Cortex of kidney (tissue), 1 donor: ENCODE results near the gene NGEF.
"Not testable (repeated sequence)": the region's sequence is repeated elsewhere in the genome, so short reads cannot be mapped to it uniquely, and the experiment has no call there.

Experiments
- DNase-seq: peaks from one replicate; lab custom pipeline; 2025; lab: John Stamatoyannopoulos, UW

NGEF gene

GRCh38 chr2:232927793-232928550 lies 85.1 kb downstream of the NGEF start:
- no peak for DNase-seq

DNA sequence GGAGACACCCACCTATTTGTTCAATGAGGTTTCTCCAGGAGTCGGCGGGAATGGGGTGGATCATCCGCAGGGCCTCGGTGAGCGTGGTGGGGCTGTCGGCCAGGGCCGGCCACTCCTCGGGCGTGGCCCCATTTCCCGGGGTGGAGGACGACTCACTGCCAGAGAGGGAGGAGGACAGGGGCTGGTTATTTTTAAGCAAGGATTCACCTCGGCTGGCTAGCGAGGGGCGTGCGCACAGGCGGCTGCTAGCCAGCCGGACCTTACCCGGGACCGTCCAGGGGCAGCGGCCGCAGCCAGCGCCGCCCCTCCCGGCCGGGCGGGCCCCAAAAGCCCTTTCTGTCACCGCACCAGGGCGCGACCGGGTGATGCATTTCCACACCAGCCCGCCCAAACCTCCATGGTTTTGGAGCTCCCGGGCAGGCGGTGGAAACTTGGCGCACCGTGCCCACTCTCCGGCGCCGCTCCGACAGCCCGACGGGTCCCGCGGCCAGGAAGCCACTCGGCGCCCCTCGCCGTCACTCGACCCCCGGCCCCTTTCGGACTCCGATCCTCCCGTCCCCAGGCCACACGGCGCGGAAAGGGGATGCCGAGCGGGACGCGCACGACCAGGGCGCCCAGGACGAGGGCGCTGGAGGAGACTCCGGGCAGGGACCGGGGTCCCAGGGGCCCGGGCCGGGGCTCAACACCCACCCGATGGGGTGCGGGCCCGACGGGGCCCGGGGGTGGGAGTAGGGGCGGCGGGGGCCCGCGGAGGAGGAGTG lies 85.8 kb downstream of the NGEF start:
- DNase-seq = no peak

- DNase-seq = no peak
These were observed 86.6 kb downstream of the NGEF start for GRCh38 chr2:232926431-232926939.

DNA sequence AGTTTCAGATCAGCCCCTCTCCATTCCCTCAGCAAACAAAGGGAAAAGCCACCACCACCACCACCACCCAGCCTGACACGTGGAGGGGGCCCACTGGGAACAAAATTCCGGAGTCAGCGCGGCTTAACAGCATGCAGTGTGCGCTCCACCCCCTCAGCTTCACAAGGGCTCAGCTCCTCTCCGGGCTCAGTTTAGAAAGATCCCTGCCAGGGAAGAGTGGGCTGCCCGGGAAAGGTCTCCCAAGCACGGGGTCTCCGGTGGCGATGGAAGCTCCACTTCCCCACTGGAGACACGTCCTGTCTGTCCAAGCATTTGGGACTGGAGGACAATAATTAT lies 87.3 kb downstream of the NGEF start:
- DNase-seq = no peak

- DNase-seq = no peak
These were observed 87.8 kb downstream of the NGEF start for GRCh38 chr2:232925153-232925820.

DNA sequence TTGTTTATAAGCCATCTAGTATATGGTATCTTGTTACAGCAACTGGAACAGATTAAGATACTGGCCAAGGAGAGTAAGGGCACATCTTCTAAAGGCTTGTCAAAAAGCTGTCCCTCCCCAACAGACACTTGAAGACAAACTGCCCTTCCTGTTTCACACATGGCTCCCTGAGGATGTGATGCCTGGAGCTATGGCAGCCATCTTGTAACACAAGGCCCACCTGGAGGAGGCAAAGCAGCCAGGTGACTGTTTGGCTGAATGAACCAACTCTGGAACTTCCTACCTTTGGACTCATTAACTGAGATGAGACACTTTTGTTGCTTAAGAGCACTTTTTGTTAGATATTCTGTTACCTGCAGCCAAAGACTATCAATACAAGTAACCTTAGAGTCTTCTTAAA lies 88.6 kb downstream of the NGEF start:
- no peak for DNase-seq

DNA sequence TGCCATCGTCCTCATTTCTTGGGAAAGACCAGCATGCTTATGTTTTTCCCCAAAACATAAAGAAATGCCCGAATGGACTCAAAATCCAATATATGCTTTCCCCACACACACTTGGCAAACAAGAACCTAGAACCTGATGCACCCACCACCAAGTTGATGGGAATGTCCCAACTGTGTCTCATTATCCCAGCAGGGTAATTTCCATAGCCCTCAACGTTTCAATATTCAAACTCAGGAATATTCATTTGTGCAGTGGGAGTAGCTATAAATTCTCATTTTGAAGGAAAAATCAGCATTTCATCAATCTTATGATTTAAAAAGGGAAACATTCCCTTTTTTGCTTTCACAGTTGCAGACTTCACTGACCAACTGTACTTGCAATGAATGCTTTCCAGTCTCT lies 92.3 kb downstream of the NGEF start:
- no peak for DNase-seq

DNA sequence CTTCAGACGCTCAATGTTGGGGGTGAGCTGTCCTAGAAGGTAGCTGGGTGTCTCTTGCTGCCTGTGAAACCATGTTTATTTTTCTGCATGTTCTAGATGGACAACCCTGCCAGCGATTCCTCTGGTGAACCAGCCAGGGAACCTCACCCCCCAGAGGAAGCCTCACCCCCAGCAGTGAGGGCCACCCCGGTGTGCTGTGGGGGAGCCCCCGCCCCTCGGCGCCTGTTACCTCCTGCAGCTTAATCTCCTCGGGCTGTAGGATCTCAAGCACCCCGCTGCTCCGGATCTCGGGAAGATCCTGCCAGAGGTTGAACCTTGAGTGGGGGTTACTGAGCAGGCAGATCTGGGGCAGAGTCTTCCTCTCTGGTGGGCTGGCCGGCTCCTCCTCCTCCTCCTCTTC lies 93.0 kb downstream of the NGEF start:
- DNase-seq = no peak

- DNase-seq = no peak
These were observed 93.9 kb downstream of the NGEF start for GRCh38 chr2:232919141-232919540.

DNA sequence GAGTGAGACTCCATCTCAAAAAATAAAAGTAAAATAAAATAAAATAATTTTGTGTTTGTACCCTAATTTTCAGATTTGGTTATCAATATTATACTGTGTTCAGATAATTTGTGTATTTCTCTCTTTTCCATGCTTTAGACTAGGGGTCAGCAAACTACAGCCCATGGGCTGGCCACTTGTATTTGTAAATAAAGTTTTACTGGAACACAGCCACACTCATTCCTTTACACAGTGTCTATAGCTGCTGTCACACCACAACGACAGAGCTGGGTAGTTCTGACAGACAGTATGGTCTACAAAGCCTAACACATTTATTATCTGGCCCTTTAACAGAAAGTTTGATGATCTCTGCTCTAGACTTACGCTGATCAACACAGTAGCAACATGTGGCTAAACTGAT lies 99.2 kb downstream of the NGEF start:
- DNase-seq = no peak

GRCh38 chr2:232911712-232912277 lies 101.3 kb downstream of the NGEF start:
- DNase-seq = no peak

DNA sequence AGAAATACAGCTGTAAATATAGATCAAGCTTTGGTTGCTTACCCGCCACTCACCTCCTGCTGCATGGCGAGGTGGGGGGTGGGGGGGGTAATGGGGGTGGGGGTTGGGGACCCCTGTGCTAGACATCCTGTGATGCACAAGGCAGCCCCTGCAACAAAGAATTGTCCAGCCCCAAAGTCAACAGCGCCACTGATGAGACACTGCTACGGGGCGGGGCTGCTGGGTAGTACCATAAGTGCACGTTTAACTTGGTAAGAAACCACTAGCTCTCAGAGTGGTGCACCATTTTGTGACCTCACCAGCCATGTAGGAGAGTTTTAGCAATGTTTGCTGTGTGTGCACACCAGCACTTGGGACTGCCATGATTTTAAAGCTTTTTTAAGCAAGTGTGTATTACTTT lies 102.7 kb downstream of the NGEF start:
- DNase-seq = no peak

DNA sequence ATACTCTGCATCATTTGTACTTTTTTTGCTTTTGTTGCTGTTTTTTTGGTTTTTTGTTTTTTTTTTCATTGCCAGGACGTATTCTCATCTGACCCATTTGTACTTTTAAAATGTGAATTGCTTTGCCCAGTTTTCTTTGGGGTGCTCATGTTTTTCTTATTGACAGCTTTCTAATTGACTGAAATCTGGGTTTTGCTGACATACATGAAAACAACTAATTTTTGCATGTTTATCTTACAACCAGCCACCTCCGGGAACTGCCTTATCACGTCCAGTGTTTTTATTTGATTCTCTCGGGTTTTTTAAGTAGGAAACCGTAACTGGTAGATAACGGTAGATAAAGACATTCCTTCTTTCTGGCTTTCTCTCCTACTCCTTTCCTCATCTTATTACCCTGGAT lies 104.4 kb downstream of the NGEF start:
- no peak for DNase-seq

DNA sequence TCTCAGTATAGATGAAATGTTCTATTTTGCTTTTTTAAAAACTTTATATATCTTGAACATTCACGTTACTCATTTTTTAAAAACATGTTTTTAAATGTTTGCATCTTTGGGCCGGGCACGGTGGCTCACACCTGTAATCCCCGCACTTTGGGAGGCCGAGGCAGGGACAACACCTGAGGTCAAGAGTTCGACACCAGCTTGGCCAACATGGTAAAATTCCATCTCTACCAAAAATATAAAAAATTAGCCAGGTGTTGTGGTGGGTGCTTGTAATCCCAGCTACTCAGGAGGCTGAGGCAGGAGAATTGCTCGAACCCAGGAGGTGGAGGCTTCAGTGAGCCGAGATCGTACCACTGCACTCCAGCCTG lies 105.4 kb downstream of the NGEF start:
- not testable (repeated sequence) for DNase-seq

GRCh38 chr2:232906867-232907717 lies 106.0 kb downstream of the NGEF start:
- DNase-seq = not testable (repeated sequence)

- no peak for DNase-seq
These were observed 109.1 kb downstream of the NGEF start for GRCh38 chr2:232903989-232904388.

DNA sequence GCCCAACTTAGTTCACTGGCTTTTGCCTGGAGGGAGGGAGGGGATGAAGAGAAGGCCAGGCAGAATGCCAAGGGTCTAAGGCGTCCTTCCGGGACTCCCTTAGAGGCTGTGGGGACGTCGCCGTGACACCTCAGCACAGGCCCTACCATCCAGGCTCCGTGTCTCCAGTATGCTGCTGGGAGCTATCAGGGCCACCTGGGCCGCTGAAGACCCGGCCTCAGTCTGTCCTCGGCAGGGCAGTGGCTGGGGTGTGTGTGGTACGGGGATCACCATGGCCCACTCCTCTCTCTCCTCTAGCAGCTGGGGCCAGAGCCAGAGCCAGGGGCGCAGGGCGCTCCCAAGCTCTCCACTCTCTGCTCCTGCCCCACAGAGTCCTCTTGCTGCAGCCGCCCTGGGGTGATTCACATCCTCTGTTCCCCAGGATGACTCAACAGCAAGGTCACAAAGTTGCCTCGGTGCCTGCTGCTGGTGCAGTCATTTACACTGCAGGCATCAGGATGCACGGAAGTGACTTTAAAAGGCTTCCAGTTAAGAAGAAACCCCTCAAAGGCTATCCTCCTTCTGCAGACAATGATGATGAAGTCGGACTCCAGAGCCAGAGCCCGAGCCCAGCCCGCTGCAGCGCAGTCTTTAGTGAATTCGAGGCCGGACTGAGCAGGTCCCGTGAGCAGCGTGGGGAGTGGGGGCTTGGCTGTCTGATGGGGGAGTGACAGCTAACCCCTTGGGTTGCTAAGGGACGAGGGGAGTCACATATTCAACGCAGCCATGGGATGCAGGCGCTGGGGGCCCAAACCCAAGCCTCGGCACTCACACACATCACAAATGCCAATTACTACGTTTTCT lies 111.1 kb downstream of the NGEF start:
- no peak for DNase-seq

DNA sequence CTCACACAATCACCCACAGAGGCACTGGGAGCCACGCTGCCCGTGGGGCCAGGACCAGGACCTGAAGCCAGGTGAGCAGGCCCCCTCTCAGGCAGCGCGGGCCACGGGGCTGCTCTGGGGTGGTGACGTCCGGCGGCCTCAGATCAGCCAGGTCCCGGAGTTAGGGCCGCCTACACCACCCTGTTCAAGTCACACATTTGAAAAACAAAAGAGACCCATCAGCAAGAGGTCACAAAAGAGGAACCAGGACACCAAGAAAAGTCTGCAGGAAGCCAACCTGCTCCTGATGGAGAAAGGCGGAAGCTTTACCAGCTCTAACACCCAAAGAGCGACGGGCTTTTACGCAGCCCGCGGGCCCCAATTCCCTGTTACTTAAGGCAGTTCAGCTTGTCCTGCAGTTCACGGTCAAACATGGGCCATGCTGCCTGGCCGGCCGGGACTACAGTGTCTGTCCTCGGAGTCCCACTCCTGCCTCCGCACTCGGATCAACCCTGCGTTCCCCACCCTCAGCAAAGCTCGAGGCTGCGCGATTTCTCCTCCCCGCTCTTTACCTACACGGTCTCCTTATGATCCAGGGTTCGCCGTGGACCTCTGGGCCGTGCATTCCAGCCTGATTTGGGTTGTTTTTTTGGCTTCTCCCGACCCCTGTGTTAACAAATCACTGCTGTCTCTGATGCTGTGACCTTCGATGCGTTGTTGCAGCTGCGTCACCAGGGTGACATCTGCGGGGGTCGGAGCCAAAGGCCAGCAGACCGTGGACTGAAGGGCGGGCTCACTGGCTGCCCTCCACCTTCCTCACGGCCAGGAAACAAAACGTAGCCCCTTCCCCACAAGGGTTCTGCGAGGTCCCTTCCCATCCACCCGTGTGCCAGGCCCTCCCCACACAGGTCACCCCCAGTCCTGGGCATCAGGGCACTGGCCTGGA lies 112.0 kb downstream of the NGEF start:
- no peak for DNase-seq
